Hematopoietic multipotent progenitor cell (in vitro differentiated cells): ENCODE results near the gene JMJD8. TPM values are rescaled to one million over a fixed set of nuclear protein-coding genes. Genes with fewer than 3 reads are reported as not detected.

Source experiments
- total RNA-seq: library from RNA; depleted of rRNA; stranded (reverse); fragments of >200 nt; gene quantifications from one replicate; pipeline ENCODE4 v1.2.3, GENCODE V29; 2012

The JMJD8 gene
- total RNA-seq, 1 donor: 68.9 TPM

Other genes starting within 250 kb of the JMJD8 start
- 59.2 TPM for gene CAPN15, start 156.6 kb downstream of the JMJD8 start, total RNA-seq
- gene PRR35, start 123.9 kb downstream of the JMJD8 start, total RNA-seq: under 0.01 TPM
- gene NHLRC4, start 117.3 kb downstream of the JMJD8 start, total RNA-seq: 14.3 TPM
- 36.9 TPM for gene PIGQ, start 114.4 kb downstream of the JMJD8 start, total RNA-seq
- 33.4 TPM for gene RAB40C, start 94.3 kb downstream of the JMJD8 start, total RNA-seq
- gene WFIKKN1, start 53.3 kb downstream of the JMJD8 start, total RNA-seq: 0.27 TPM
- gene METTL26, start 48.0 kb downstream of the JMJD8 start, total RNA-seq: 101 TPM
- gene MCRIP2, start 42.5 kb downstream of the JMJD8 start, total RNA-seq: 20.5 TPM
- gene WDR90, start 35.0 kb downstream of the JMJD8 start, total RNA-seq: 25.9 TPM
- gene RHOT2, start 16.2 kb downstream of the JMJD8 start, total RNA-seq: 44.7 TPM
- gene RHBDL1, start 8.7 kb downstream of the JMJD8 start, total RNA-seq: 0.54 TPM
- 73.2 TPM for gene STUB1, start 3.9 kb downstream of the JMJD8 start, total RNA-seq
- gene WDR24, start 6.1 kb upstream of the JMJD8 start, total RNA-seq: 7.0 TPM
- 0.54 TPM for gene FBXL16, start 21.5 kb upstream of the JMJD8 start, total RNA-seq
- gene METRN, start 30.8 kb upstream of the JMJD8 start, total RNA-seq: 5.1 TPM
- gene ANTKMT, start 36.8 kb upstream of the JMJD8 start, total RNA-seq: 25.3 TPM
- 2.7 TPM for gene CCDC78, start 42.1 kb upstream of the JMJD8 start, total RNA-seq
- 22.6 TPM for gene HAGHL, start 42.8 kb upstream of the JMJD8 start, total RNA-seq
- gene CIAO3, start 56.7 kb upstream of the JMJD8 start, total RNA-seq: 72.2 TPM
- gene MSLN, start 76.4 kb upstream of the JMJD8 start, total RNA-seq: under 0.01 TPM
- gene RPUSD1, start 104.0 kb upstream of the JMJD8 start, total RNA-seq: 42.5 TPM
- 25.3 TPM for gene CHTF18, start 104.3 kb upstream of the JMJD8 start, total RNA-seq
- gene GNG13, start 116.4 kb upstream of the JMJD8 start, total RNA-seq: not detected